ENCODE measurements around the gene FKBP10.

GRCh38 chr17:41771389-41772206 lies 41.2 kb upstream of the FKBP10 start:
- TF ChIP-seq CTCF (IDR thresholded peaks at IDR 0.05; ENCODE audit: low read depth, low read length) (no peak), POLR2A (IDR thresholded peaks at IDR 0.05; ENCODE audit: extremely low read depth, insufficient read length) (no peak), MAX (IDR thresholded peaks at IDR 0.05; ENCODE audit: low read depth, low read length) (no peak)
